Fibroblast of skin of left quadriceps (primary cell): ENCODE data around the gene AHR.

Experiments
- DNase-seq, 2 experiments: peaks; one replicate each; pipeline ENCODE4 v3.0.0-alpha.2; 2013; ENCODE audit warnings: low read depth in 2 of 2

The AHR gene

GRCh38 chr7:17304926-17305325 is 6.5 kb downstream of the AHR start:
- DNase-seq = peak; percentile 67 to 68

- no peak for DNase-seq
These were observed 7.1 kb downstream of the AHR start for GRCh38 chr7:17305387-17306171.

GRCh38 chr7:17307000-17307399 is 8.5 kb downstream of the AHR start:
- DNase-seq = no peak

- no peak for DNase-seq
These were observed 9.1 kb downstream of the AHR start for GRCh38 chr7:17307558-17307957.

GRCh38 chr7:17307969-17308648 is 9.7 kb downstream of the AHR start:
- DNase-seq = no peak

GRCh38 chr7:17311194-17311593 is 12.7 kb downstream of the AHR start:
- DNase-seq = no peak

GRCh38 chr7:17311952-17312351 is 13.5 kb downstream of the AHR start:
- no peak for DNase-seq

GRCh38 chr7:17312641-17313040 is 14.2 kb downstream of the AHR start:
- no peak for DNase-seq

- no peak for DNase-seq
These were observed 14.7 kb downstream of the AHR start for GRCh38 chr7:17313194-17313593.

GRCh38 chr7:17315974-17316373 is 17.5 kb downstream of the AHR start:
- DNase-seq = no peak

GRCh38 chr7:17318146-17318545 is 19.7 kb downstream of the AHR start:
- DNase-seq = peak; percentile 47 to 53

GRCh38 chr7:17319164-17320101 is 21.0 kb downstream of the AHR start:
- DNase-seq = no peak

GRCh38 chr7:17320102-17320497 is 21.6 kb downstream of the AHR start:
- no peak for DNase-seq

GRCh38 chr7:17320657-17321056 is 22.2 kb downstream of the AHR start:
- DNase-seq = no peak

- peak; percentile 52 to 60 for DNase-seq
These were observed 26.9 kb downstream of the AHR start for GRCh38 chr7:17325364-17325763.

- DNase-seq = no peak
These were observed 27.9 kb downstream of the AHR start for GRCh38 chr7:17326378-17326777.

GRCh38 chr7:17328641-17329040 is 30.2 kb downstream of the AHR start:
- DNase-seq = no peak

GRCh38 chr7:17329440-17329839 is 31.0 kb downstream of the AHR start:
- no peak for DNase-seq

- DNase-seq = no peak
These were observed 33.5 kb downstream of the AHR start for GRCh38 chr7:17331891-17332501.

- no peak for DNase-seq
These were observed 34.8 kb downstream of the AHR start for GRCh38 chr7:17333221-17333620.

GRCh38 chr7:17336168-17336567 is 37.7 kb downstream of the AHR start:
- no peak for DNase-seq

- no peak for DNase-seq
These were observed 40.7 kb downstream of the AHR start for GRCh38 chr7:17339139-17339538.
